ENCODE data around the gene LRRC25. TPM values are rescaled to one million over a fixed set of nuclear protein-coding genes. Genes with fewer than 3 reads are reported as not detected.
A peak's percentile ranks its signal among the peaks of the same experiment; 100 is the strongest.

The LRRC25 gene
- polyA plus RNA-seq, 1 donor (not counting 4 experiments of a cell fraction or from before 2014, with no cell fraction given): not detected

- no peaks in the 10 kb centered on the region for H3K79me2 ChIP-seq (ENCODE audit: control insufficient read depth, insufficient read depth, low read length)
- FAIRE-seq (no peak), DNase-seq (ENCODE audit: low read depth, low spot score) (no peak)
- no peaks in the 10 kb centered on the region for H3K9me3 ChIP-seq (ENCODE audit: control insufficient read depth, low read depth, low read length)
- peaks cover 16% of the 10 kb centered on the region for H3K27me3 ChIP-seq (ENCODE audit: control insufficient read depth, extremely low read depth, insufficient read depth, low read length)
- peak within 1 kb of the TSS; percentile 43 for H3K4me2 ChIP-seq (ENCODE audit: control insufficient read depth, extremely low read depth, insufficient read depth, low read depth, low read length)
- H4K20me1 ChIP-seq (ENCODE audit: control insufficient read depth, extremely low read depth, insufficient read depth, low read length): no peaks in the 10 kb centered on the region
- peak within 1 kb of the TSS; percentile 57 for H3K9ac ChIP-seq (ENCODE audit: control insufficient read depth, extremely low read depth, insufficient read depth, low read length)
- H3K4me1 ChIP-seq (ENCODE audit: control insufficient read depth, extremely low read depth, insufficient read depth, low read length): peaks cover 17% of the 10 kb centered on the region
- no peaks in the 10 kb centered on the region for H3K36me3 ChIP-seq (ENCODE audit: control insufficient read depth in 2 of 2, extremely low read depth in 1 of 2, insufficient read depth in 2 of 2, low read length in 2 of 2)
- no peaks in the 10 kb centered on the region for H3K9me1 ChIP-seq (ENCODE audit: control insufficient read depth, extremely low read depth, insufficient read depth, low read length)
- H2AFZ ChIP-seq (ENCODE audit: control insufficient read depth, low read length): no peak within 1 kb of the TSS
- H3K4me3 ChIP-seq (ENCODE audit: control insufficient read depth in 2 of 3, extremely low read depth in 1 of 3, insufficient read depth in 2 of 3, low read depth in 1 of 3, low read length in 3 of 3): peak within 1 kb of the TSS in 2 of 3 experiments; percentile 20 to 54
- TF ChIP-seq EZH2 (IDR thresholded peaks at IDR 0.05; ENCODE audit: low read length) (no peak), CTCF (optimal IDR thresholded peaks at IDR 0.05 in 1 of 3, IDR thresholded peaks at IDR 0.05 in 1 of 3, conservative IDR thresholded peaks at IDR 0.05 in 1 of 3; ENCODE audit: extremely low read depth in 1 of 3, insufficient read depth in 2 of 3, low read length in 3 of 3) (peak; percentile 52 to 75 (median 72))
- dilution Hi-C loops (cut with MboI; ENCODE audit: extremely low pct_ligation_motif_present, low sequenced_read_pairs): no loop called here
- no peak within 1 kb of the TSS for H3K27ac ChIP-seq (ENCODE audit: control insufficient read depth, insufficient read depth, low read length)
Measured at GRCh38 chr19:18385675-18386542, 11.5 kb downstream of the LRRC25 start, which contains the start of gene GDF15. Gene GDF15 (plus strand): TSS chr19:18386158. CDS start chr19:18386190, 32 bp downstream.

- peak overlapping the region in 1 of 3 experiments; percentile 8 for H3K4me3 ChIP-seq (ENCODE audit: control insufficient read depth in 2 of 3, extremely low read depth in 1 of 3, insufficient read depth in 2 of 3, low read depth in 1 of 3, low read length in 3 of 3)
- H3K4me1 ChIP-seq (ENCODE audit: control insufficient read depth, extremely low read depth, insufficient read depth, low read length): peaks cover 20% of the 10 kb centered on the region
- no peak for DNase-seq (ENCODE audit: low read depth, low spot score)
- H3K4me2 ChIP-seq (ENCODE audit: control insufficient read depth, extremely low read depth, insufficient read depth, low read depth, low read length): no peak overlapping the region
- dilution Hi-C loops (cut with MboI; ENCODE audit: extremely low pct_ligation_motif_present, low sequenced_read_pairs): no loop called here
- H3K27me3 ChIP-seq (ENCODE audit: control insufficient read depth, extremely low read depth, insufficient read depth, low read length): peaks cover 16% of the 10 kb centered on the region
- no peaks in the 10 kb centered on the region for H3K36me3 ChIP-seq (ENCODE audit: control insufficient read depth in 2 of 2, extremely low read depth in 1 of 2, insufficient read depth in 2 of 2, low read length in 2 of 2)
- no peaks in the 10 kb centered on the region for H3K79me2 ChIP-seq (ENCODE audit: control insufficient read depth, insufficient read depth, low read length)
- no peak overlapping the region for H3K27ac ChIP-seq (ENCODE audit: control insufficient read depth, insufficient read depth, low read length)
- no peak overlapping the region for H3K9ac ChIP-seq (ENCODE audit: control insufficient read depth, extremely low read depth, insufficient read depth, low read length)
- no peak overlapping the region for H2AFZ ChIP-seq (ENCODE audit: control insufficient read depth, low read length)
- H4K20me1 ChIP-seq (ENCODE audit: control insufficient read depth, extremely low read depth, insufficient read depth, low read length): no peaks in the 10 kb centered on the region
- H3K9me3 ChIP-seq (ENCODE audit: control insufficient read depth, low read depth, low read length): no peaks in the 10 kb centered on the region
- no peak for FAIRE-seq
- TF ChIP-seq EZH2 (IDR thresholded peaks at IDR 0.05; ENCODE audit: low read length): no peak
- TF ChIP-seq CTCF (optimal IDR thresholded peaks at IDR 0.05 in 1 of 3, IDR thresholded peaks at IDR 0.05 in 1 of 3, conservative IDR thresholded peaks at IDR 0.05 in 1 of 3; ENCODE audit: extremely low read depth in 1 of 3, insufficient read depth in 2 of 3, low read length in 3 of 3): no peak
- no peaks in the 10 kb centered on the region for H3K9me1 ChIP-seq (ENCODE audit: control insufficient read depth, extremely low read depth, insufficient read depth, low read length)
Measured at GRCh38 chr19:18385359-18385674, 12.1 kb downstream of the LRRC25 start.

Measured in keratinocyte (primary cell).